GM10266 (cell line): ENCODE results near the gene SMAD3.
A peak's percentile ranks its signal among the peaks of the same experiment; 100 is the strongest.

Source experiments
- DNase-seq: peaks from one replicate; pipeline ENCODE4 v3.0.0; 2012; ENCODE audit errors: extremely low spot score
- TF ChIP-seq, protein P1 (sequence below): IDR thresholded peaks from 2 replicates; pipeline ENCODE4 v1.5.1; 2012; ENCODE audit warnings: mild to moderate bottlenecking, low read depth; ENCODE audit not compliant: control insufficient read depth, insufficient read depth; ENCODE audit errors: missing control alignments

SMAD3 gene

DNA sequence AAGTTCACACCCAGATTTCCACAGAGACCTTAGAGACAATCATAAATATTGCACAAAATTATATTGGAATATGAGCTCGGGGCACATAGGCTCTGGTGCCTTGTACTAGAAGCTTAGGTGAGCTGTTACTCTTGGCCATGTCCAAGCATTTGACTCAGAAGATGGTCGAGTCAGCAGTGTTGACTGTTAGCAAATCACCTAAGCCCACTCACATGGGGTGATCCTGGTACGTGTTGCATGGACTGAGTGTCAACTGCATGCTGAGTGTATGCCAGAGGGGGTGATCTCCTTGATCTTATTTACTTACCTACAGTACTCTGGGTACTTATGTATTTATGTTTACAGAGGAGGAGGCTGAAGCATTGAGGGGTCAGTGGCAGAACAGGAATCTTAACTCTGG is 14.0 kb downstream of the SMAD3 start:
- TF ChIP-seq, protein P1, sequence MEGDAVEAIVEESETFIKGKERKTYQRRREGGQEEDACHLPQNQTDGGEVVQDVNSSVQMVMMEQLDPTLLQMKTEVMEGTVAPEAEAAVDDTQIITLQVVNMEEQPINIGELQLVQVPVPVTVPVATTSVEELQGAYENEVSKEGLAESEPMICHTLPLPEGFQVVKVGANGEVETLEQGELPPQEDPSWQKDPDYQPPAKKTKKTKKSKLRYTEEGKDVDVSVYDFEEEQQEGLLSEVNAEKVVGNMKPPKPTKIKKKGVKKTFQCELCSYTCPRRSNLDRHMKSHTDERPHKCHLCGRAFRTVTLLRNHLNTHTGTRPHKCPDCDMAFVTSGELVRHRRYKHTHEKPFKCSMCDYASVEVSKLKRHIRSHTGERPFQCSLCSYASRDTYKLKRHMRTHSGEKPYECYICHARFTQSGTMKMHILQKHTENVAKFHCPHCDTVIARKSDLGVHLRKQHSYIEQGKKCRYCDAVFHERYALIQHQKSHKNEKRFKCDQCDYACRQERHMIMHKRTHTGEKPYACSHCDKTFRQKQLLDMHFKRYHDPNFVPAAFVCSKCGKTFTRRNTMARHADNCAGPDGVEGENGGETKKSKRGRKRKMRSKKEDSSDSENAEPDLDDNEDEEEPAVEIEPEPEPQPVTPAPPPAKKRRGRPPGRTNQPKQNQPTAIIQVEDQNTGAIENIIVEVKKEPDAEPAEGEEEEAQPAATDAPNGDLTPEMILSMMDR: no peak

DNA sequence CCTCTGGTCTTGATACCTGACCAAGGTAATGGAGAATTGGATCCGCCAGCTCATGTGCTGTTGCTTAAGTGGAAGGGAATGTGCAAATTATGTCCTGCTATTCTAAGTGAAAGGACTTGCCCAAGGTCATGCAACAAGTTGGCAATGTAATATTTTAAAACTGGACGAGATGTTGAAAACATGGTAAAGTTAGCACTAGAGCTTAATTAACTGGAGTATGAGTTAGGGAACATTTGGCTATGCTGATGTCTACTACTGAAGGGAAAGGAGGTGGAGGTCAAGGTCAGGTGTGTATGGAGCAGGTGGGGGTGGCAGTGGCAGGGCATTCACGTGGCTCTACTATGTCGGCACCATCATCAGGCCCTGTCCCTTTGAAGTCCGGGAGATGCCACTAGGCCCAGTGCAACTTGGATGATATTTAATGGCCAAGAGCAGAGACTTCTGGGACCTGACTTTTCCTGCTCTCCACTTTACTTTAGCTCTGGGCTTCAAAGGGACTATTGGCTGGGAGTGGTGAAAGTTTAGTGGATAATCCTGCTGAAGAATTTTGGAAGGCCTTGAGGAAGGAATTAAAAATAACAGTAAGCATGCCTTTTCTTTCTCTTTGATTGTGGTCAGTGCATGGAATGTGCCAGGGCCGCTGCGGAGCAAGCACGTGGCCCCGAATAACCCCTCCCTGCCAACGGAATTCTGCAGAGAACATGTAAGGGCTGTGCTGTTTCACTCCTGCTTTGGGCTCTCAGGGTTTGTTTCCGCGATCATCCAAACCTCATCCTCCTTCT is 14.9 kb downstream of the SMAD3 start:
- DNase-seq: no peak
- TF ChIP-seq, protein P1: no peak

More for the DNA sequence above, 14.0 kb downstream of the SMAD3 start:
- DNase-seq: no peak

DNA sequence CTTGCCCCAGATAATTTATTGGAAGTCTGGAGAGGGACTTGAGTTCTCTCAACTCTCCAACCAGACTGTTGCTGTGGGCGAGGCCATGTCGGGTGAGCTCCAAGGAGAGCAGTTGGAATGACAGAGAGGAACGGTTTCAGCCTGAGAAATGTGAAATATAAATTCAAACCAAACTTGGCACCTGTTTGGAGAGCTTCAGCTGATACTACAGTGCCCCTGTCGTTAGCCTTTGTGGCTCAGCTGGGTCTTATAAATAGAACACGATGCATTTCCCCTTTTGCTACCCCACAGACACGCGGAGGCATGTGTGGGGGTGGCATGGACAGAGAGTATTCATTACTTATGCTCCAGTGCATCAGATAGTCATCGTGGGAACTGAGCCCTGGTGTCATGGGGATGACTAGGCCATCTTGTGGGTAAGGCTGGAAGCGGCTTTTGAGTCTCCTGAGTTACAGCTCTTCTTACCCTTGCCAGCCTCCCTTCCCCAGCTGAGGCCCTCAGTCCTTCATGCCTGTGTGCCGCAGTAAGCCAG is 15.6 kb downstream of the SMAD3 start:
- TF ChIP-seq, protein P1: peak; percentile 62
- DNase-seq: peak; percentile 73

DNA sequence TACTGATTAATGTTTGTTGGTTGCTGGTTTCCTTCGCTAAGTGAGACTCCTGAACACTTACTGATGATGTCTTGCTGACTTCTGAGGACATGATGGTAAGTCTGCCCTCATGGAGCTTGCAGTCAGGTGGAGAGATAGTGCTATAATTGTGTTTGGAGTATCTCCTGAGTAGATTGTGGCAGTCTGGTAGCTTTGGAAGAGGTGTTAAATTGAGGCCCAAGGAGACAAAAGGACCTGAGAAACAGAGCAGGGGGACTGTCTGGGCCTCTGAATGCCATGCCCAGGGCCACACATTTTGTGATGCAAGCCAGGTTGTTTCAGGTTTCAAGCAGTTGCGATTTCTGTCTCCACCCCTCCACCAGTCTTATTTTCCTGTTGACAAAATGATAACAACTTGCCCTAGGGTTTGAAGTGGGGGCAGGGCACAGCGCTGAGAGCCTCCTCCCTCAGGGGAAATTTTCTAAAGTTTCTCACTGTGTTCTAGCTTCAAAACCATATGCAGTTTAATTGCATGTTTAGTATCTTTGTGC is 16.7 kb downstream of the SMAD3 start:
- no peak for DNase-seq
- TF ChIP-seq, protein P1: no peak

DNA sequence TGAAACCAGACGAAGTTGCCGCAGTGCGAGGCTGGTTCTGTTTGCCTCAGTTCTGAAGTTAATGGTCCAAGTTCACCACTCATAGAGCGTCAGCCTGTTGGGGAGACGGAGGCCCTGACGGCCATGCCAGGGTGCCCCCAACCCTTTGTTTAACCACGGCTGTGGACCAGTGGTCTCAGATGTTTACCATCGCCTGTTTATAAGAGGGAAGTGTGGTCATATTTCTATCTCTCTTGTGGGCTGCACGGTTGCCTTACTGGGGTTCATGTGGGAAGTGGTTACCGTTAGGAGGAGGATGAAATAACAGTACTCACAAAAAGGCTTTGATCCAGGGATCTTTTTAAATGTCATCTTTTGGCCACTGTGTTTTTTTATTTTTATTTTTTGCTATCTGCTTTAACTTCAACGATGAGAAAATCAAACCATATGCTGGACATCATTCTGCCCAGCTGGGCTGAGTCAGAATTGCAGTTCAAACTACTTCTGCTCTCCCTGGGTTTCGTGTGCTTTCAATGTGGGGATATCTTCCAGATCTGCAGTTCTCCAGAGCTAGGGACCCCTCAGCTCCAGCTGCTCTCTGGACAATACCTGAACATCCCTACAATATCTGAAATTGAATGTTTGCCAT is 17.8 kb downstream of the SMAD3 start:
- TF ChIP-seq, protein P1: no peak
- DNase-seq: no peak

DNA sequence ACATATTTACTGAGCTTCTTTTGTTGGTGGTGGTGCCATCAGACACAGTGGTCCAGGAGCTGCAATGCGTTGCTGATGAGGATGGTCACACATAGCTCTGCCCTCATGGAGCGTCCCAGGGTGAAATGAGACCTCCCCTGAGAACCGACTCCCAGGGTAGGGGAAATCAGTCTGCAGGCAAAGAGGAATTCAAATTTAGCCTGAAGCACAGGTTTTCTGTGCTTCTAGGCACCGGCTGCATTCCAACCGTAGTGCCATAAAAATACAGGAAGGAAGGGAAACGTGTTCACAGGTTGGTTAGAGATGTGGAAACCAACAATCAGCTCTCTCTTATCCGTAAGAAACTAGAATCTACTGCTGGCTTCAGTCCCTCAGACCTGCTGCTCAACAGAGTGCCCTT is 19.2 kb downstream of the SMAD3 start:
- TF ChIP-seq, protein P1: no peak
- no peak for DNase-seq
